NCI-H345 treated with DMSO at 0.1 percent for 48 hours (cell line): ENCODE data around the gene ERGIC1.

Source experiments
- DNase-seq: peaks from one replicate; lab custom pipeline; 2025; ENCODE audit not compliant: unreplicated experiment; lab: John Stamatoyannopoulos, UW

ERGIC1 gene

DNA sequence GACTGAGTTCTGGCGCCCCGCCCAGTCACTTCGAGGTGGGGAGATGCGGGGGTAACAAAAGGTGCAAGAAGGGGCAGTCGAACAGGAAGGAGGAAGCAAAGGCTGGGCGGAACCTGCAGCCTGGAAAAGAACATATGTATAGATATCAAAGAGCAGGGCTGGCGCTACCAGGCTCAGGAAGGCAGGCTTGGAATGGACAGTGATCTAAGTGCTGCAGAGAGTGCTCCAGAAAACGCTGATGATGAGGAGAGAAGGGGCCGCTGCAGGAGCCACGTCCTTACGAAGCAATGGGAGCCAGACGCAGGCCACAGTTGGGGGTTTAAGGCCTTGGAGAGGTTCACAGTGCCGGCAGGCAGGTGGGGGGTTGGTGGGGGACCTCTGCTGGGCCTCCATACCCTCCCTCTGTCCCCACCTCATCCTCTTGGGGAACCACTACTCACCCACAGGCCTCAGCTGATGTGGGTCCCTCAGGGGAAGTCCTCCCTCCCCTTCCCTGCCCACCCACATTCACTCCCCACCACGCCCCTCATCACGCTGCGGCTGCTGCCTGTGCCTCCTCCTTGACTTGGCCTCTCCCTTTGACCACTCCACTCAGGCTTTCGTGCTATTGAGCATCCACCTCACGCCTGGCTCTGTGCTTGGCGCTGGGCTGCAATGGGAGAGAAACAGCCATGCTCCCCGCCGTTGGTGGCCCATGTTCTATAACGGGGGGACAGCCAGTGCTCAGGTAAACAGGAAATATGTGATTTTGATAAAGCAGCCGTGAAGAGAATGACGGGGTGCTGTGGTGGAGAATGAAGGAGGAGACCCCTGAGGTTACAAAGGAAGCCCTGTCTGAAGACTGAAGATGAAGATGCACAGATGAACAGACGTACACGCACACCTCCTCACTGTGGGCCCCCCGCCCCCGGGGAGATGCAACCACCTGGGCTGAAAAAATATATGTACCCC is 84.6 kb downstream of the ERGIC1 start:
- DNase-seq = no peak

GRCh38 chr5:172919525-172920446 is 85.7 kb downstream of the ERGIC1 start:
- no peak for DNase-seq

DNA sequence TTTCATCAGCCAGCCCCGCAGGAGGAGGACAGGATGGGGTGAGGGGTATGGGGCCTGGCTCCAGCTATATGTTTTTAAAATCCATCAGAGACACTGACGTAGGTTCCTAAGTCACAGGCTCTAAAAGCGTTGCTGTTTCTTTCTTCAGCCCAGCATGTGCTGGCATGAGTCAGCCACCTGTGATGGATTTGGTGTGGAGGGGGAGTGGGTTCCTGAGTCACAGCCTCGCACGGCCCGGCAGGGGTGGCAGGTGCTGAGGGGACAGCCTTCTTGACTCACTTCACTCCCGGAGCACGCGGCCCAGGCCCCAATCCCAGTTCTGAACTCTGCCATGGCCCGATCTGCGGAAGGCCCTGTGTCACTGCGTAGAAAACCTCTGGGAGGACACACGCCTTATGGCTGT is 86.4 kb downstream of the ERGIC1 start:
- DNase-seq = no peak

- no peak for DNase-seq
These were observed 86.9 kb downstream of the ERGIC1 start for GRCh38 chr5:172920995-172921394.

DNA sequence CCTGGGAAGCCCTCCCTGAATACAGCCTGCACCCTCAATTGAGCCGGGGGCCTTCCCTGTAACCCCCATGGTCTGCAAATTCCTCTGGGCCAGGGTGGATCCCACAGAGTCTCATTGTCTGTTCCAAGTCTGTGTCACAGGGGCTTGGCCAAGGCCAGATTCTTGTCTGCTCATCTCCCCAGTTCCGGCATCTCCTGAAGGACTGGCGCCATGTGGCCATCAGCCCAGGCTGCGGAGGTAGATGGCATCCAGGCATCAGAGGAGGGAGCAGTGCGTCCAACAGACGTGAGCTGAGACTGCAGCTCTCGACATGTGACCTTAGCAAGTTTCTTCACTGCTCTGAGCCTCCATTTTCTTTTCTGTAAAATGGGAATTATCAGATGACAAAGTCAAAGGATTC is 87.9 kb downstream of the ERGIC1 start:
- no peak for DNase-seq

- no peak for DNase-seq
These were observed 89.5 kb downstream of the ERGIC1 start for GRCh38 chr5:172923539-172923938.

DNA sequence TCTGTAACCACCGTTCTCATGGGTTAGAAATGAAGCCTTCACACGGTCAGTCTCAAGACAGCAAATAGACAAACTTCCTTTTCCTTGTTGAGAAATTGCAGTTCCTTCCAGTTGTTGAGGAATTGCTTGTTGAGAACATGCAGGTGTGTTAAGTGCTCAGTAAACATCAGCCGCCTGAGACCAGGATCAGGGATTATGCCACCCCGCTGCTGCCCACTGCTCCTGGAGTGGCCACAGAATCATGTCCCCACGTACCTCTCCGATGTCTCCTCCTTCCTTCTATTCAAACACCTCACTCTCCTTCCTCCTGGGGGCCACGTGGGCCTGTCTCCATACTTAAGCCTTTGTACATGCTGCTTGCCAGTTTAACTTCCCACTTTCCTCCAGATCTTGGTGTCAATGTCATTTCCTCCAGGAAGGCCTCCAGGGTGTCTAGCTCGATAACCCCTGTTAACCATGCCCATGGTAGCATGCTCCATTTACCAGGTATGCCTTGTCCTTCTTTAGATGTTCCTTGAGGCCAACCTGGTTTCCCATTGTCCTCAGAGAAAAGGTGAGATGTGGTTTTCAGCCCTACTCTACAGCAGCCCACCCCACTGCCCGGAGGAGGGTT is 91.4 kb downstream of the ERGIC1 start:
- no peak for DNase-seq

DNA sequence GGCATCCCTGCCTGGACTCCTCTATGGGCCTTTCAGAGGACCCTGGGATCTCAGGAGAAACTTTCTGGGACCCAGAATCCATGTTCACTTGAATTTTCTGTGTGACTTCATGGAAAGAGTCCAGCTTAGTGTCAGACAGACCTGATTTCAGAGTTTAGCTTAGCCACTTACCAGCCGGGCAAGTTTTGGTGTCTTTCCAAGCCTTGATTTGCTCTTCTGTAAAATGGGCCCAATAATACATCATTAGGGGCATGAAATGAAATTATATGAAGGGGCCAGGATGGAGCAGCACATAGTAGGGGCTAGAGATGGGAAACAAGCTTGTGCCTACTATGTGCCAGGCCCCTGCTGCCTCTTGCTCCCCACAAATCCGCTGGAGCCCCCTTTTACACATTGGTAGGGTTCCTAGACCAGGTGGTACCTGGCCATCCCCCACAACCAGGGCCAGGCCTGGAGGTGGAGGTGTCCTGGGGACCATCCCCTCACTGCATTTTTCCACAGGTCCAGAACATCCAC is 92.0 kb downstream of the ERGIC1 start:
- DNase-seq = no peak

GRCh38 chr5:172926796-172927195 is 92.7 kb downstream of the ERGIC1 start:
- DNase-seq = no peak

DNA sequence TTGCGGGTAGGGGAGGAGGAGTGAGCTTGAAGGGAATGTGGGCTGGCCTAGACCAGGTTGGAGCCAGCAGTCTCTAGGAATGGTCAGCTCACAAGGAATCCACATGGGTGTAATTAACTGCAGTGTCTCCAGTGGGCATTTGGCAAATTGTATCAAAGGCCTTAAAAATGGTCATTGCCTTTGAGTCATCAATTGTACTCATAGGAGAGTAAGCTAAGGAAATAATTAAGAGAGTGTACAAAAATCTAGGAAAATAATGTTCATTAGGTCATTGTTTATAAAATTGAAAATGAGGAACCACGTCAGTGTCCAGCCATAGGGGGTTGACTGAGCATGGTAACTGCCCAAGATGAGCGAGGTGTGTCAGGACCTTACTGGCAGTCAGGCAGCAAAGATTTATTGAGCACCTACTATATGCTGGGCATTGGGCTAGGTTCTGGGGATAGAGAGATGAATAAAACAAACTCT is 95.4 kb downstream of the ERGIC1 start:
- no peak for DNase-seq

DNA sequence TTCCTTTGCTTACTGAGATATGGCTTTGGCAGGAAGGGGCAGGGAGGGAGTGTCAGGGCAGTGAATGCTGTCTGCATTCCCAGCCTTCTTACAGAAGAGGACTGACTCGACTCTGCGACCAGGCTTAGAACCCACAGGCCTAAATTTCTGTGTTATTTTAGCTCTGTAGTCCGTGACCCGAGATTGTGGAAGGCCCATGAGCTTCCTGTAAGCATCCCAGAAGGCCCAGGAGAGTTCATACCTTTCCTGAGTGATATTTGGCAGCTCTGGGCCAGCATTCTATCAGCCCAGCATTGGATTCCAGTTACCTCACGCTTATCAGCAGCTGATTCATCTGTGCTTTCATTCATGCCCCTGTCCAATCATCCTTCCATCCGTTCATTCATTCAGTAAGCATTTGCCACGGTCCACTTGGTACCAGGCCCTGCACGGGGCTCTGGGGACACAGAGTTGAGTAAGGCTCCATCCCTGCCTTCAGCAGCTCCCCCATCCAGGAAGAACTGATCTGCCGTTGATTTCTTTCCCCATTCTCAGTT is 97.0 kb downstream of the ERGIC1 start:
- DNase-seq = no peak

- DNase-seq = peak; percentile 14
These were observed 98.4 kb downstream of the ERGIC1 start for GRCh38 chr5:172932313-172933017.

DNA sequence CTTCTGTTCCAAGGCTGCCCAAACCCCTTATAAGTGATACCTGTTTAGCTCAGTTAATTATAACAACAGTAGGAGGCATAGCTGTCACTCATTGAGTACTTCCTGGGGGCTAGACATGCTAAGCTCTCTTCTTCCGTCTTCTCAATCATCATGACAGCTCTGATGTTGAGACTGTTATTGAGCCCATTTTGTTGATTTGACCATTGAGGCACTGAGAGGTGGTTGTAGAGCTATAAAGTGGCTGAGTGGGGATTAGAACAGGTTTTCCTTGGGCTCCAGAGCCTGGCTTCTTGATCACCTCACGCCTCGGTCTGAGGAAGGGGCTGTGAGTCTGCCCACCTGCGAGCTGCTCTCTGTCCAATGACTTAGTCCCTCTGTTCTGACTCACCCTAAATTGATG is 99.2 kb downstream of the ERGIC1 start:
- no peak for DNase-seq

- no peak for DNase-seq
These were observed 101.0 kb downstream of the ERGIC1 start for GRCh38 chr5:172935096-172935495.

GRCh38 chr5:172936401-172936800 is 102.3 kb downstream of the ERGIC1 start:
- DNase-seq = no peak

GRCh38 chr5:172939071-172939470 is 105.0 kb downstream of the ERGIC1 start:
- DNase-seq = peak; percentile 10

- peak; percentile 62 for DNase-seq
These were observed 105.7 kb downstream of the ERGIC1 start for GRCh38 chr5:172939611-172940267.

DNA sequence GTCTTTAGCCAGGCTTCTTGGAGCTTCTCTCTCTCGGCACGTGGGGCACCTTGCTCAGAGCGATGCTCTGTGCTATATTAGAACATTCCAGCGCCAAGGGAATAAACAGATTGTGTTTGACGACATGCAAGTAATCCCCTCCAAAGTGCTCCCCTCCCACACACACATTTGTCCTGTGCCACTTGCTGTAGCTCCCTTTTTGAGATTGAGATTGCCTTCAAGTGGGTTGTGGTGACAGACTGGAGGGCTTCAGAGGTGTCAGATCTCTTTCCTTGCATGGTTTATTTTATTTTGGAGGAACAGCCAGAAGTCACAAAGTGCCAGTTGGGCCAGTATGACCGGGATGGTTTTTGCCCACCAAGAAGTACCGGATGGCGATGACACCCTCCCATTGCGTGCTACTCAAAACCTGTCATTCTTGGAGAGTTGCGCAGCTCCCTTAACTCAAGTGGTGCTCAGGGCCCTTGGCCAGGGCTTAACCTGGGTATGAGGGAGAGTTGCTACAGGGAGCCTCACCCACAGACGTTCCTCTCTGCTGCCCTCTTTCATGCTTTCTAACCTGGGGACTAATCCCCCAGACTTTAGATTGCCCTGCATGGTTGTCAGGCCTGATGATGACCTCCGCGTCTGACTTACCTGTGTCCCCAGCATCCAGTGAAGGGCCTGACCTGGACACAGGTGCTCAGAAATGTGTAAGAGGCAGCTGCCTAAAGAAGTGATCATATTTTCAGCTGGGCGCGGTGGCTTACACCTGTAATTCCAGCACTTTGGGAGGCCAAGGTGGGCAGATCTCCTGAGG is 106.4 kb downstream of the ERGIC1 start:
- DNase-seq = no peak

DNA sequence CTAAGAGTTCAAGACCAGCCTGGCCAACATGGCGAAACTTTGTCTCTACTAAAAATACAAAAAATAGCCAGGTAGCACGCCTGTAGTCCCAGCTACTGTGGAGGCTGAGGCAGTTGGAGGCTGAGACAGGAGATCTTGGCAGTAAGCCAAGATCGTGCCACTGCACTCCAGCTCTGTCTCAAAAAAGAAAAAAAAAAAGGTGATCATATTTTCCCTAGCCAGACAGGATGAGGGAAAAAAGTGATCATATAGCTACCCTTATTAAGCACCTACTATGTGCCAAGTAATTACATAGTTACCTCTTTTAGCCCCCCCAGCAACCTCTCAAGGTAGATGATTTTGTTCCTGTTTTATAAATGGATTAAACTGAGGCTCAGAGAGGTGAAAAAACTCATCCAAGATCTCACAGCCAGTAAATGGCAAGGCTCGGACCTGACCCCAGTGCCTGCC is 107.0 kb downstream of the ERGIC1 start:
- DNase-seq = peak; percentile 56
